K562 (cell line): ENCODE measurements around the gene RHOB. TPM values are rescaled to one million over a fixed set of nuclear protein-coding genes. Genes with fewer than 3 reads are reported as not detected.

ENCODE experiments used
- ATAC-seq: fragments of 200-7000 bp; cut with Tn5 transposase; 3 replicates; pipeline ENCODE4 v1.9.1; 2020; ENCODE audit warnings: moderate library complexity
- BruUV-seq: library from RNA; stranded (reverse); fragments of 400-500 nt; replicated peaks from 2 replicates; lab custom pipeline; 2021; lab: Mats Ljungman, UMichigan
- CTCF ChIA-PET: fragments of 300-600 bp; formaldehyde crosslinking; extraction: SDS; loops from one replicate; lab custom pipeline; 2021; ENCODE audit warnings: low intra/inter-chr PET ratio; lab: Yijun Ruan, JAX
- POLR2A ChIA-PET: fragments of 300-600, 350-650 bp; sonication (Branson Sonifier 250); formaldehyde crosslinking; extraction: SDS; loops from one replicate; lab custom pipeline; 2021; ENCODE audit warnings: antibody characterized with exemption, inconsistent platforms; lab: Yijun Ruan, JAX
- DNase-seq, 4 experiments: peaks; one replicate each; pipeline versions ENCODE4 v3.0.0 to v3.0.0-alpha.2; 2011 to 2018; ENCODE audit warnings: low spot score in 3 of 4, mixed read lengths in 3 of 4; ENCODE audit errors: extremely low read depth in 1 of 4
- FAIRE-seq: peaks from 2 replicates; lab custom pipeline; 2011; peaks lifted over from hg19 to GRCh38; lab: Jason Lieb, UNC
- H2AFZ ChIP-seq: 2 replicates; pipeline ENCODE4 v1.6.0; 2011; ENCODE audit warnings: low read depth, low read length, control low read depth, inconsistent platforms
- H3K27ac ChIP-seq: fragments of 200-600 bp; 3 replicates; pipeline ENCODE4 v1.8.0; 2011; ENCODE audit warnings: low read depth, mild to moderate bottlenecking, control low read depth, inconsistent platforms, low read length, moderate library complexity, mixed read lengths; ENCODE audit errors: extremely low read depth
- H3K27me3 ChIP-seq, 2 experiments: fragments of 300-600 bp in 1 of 2; 2 replicates in 1 of 2; 3 replicates in 1 of 2; pipeline versions ENCODE4 v1.6.0 to v1.8.0; 2011; ENCODE audit warnings: inconsistent platforms in 2 of 2, low read length in 2 of 2, mild to moderate bottlenecking in 1 of 2, mixed read lengths in 1 of 2, moderate library complexity in 1 of 2; ENCODE audit not compliant: control insufficient read depth in 2 of 2, insufficient read depth in 2 of 2
- H3K36me3 ChIP-seq: fragments of 300-600 bp; 3 replicates; pipeline ENCODE4 v1.8.0; 2011; ENCODE audit warnings: mild to moderate bottlenecking, low read length, inconsistent platforms; ENCODE audit not compliant: control insufficient read depth, insufficient read depth
- H3K4me1 ChIP-seq, 2 experiments: fragments of 200-600 bp in 1 of 2; replicated peaks in 1 of 2; 2 replicates in 1 of 2; 3 replicates in 1 of 2; pipeline versions ENCODE4 v1.5.1 to v1.8.0; 2011; ENCODE audit warnings: inconsistent platforms in 2 of 2, low read length in 2 of 2, mild to moderate bottlenecking in 1 of 2, mixed read lengths in 1 of 2, moderate library complexity in 1 of 2; ENCODE audit not compliant: control insufficient read depth in 2 of 2, insufficient read depth in 2 of 2
- H3K4me2 ChIP-seq: 2 replicates; pipeline ENCODE4 v1.6.1; 2011; ENCODE audit warnings: low read length, control low read depth, inconsistent platforms, mixed read lengths; ENCODE audit not compliant: insufficient read depth
- H3K4me3 ChIP-seq: fragments of 200-600 bp; sonication (generic), shearing (Covaris generic); 2 replicates; pipeline ENCODE4 v1.5.1; 2016; ENCODE audit warnings: control low read depth, inconsistent platforms
- H3K79me2 ChIP-seq: fragments of 200-600 bp; 3 replicates; pipeline ENCODE4 v1.8.0; 2011; ENCODE audit warnings: low read length, inconsistent platforms; ENCODE audit not compliant: control insufficient read depth, insufficient read depth
- H3K9ac ChIP-seq, 2 experiments: 2 replicates each; pipeline versions ENCODE4 v1.6.0 to v1.6.1; 2011; ENCODE audit warnings: low read depth in 2 of 2, low read length in 2 of 2, control low read depth in 1 of 2, inconsistent platforms in 1 of 2, mild to moderate bottlenecking in 1 of 2, mixed read lengths in 1 of 2; ENCODE audit not compliant: insufficient read depth in 1 of 2
- H3K9me1 ChIP-seq: one replicate; pipeline ENCODE4 v1.6.0; 2011; ENCODE audit warnings: inconsistent platforms, mild to moderate bottlenecking, low read length, moderate library complexity; ENCODE audit not compliant: control insufficient read depth, insufficient read depth
- H3K9me3 ChIP-seq: replicated peaks from 2 replicates; pipeline ENCODE4 v1.5.1; 2011; ENCODE audit warnings: low read depth, low read length, inconsistent platforms; ENCODE audit not compliant: control insufficient read depth, insufficient read depth
- H4K20me1 ChIP-seq: replicated peaks from 2 replicates; pipeline ENCODE4 v1.6.1; 2011; ENCODE audit warnings: low read length, inconsistent platforms, mixed read lengths; ENCODE audit not compliant: control insufficient read depth, insufficient read depth
- ARHGAP35 ChIP-seq: fragments of 450-650 bp; IDR thresholded peaks from 2 replicates; pipeline ENCODE4 v1.6.1; 2018; ENCODE audit not compliant: partially characterized antibody
- BMI1 ChIP-seq: fragments of 150-350 bp; IDR thresholded peaks from 2 replicates; pipeline ENCODE4 v1.6.1; 2014; ENCODE audit warnings: low read length
- CEBPG ChIP-seq, 3 experiments: fragments of 200-800 bp in 1 of 3; sonication (Bioruptor generic) in 1 of 3; sonication (generic) in 1 of 3; formaldehyde crosslinking in 1 of 3; IDR thresholded peaks in 2 of 3; conservative IDR thresholded peaks in 1 of 3; 2 replicates each; pipeline versions ENCODE4 v1.6.1 to v1.8.0; 2016 to 2022; ENCODE audit warnings: missing compliant biosample characterization in 2 of 3, missing genetic modification characterization in 2 of 3, mild to moderate bottlenecking in 1 of 3, missing genetic modification reagents in 1 of 3
- HEY1 ChIP-seq: fragments of 250-450 bp; sonication (Bioruptor Pico); IDR thresholded peaks from 2 replicates; pipeline ENCODE4 v1.5.0; 2020; ENCODE audit warnings: mild to moderate bottlenecking, moderate library complexity, borderline replicate concordance
- NFIX ChIP-seq: fragments of 250-450 bp; sonication (Bioruptor Pico); IDR thresholded peaks from 2 replicates; pipeline ENCODE4 v1.4.0; 2020; ENCODE audit warnings: low read depth, mild to moderate bottlenecking, moderate library complexity
- PYGO2 ChIP-seq: fragments of 450-650 bp; IDR thresholded peaks from 2 replicates; pipeline ENCODE4 v1.6.1; 2016; ENCODE audit warnings: mild to moderate bottlenecking, missing genetic modification characterization, moderate library complexity, missing compliant biosample characterization
- RAD21 ChIP-seq, 2 experiments: fragments of 250-450 bp in 1 of 2; fragments of 450-650 bp in 1 of 2; sonication (Bioruptor Pico) in 1 of 2; formaldehyde crosslinking in 1 of 2; IDR thresholded peaks in 1 of 2; conservative IDR thresholded peaks in 1 of 2; 2 replicates each; pipeline versions ENCODE4 v1.4.0 to v1.8.0; 2020 to 2022; ENCODE audit warnings: mild to moderate bottlenecking in 2 of 2, moderate library complexity in 1 of 2
- RB1 ChIP-seq: fragments of 450-650 bp; IDR thresholded peaks from 2 replicates; pipeline ENCODE4 v1.6.1; 2017; ENCODE audit warnings: low read depth, mild to moderate bottlenecking
- RBM15 ChIP-seq: fragments of 200-400 bp; formaldehyde crosslinking; IDR thresholded peaks from 2 replicates; pipeline ENCODE4 v1.6.1; 2018; ENCODE audit warnings: mild to moderate bottlenecking, low read length, moderate library complexity; ENCODE audit not compliant: insufficient read depth
- SREBF2 ChIP-seq: sonication (generic); formaldehyde crosslinking; IDR thresholded peaks from 2 replicates; pipeline ENCODE4 v1.4.0; 2020; ENCODE audit warnings: mild to moderate bottlenecking, missing genetic modification reagents
- ZNF134 ChIP-seq: fragments of 250-450 bp; sonication (Bioruptor Pico); conservative IDR thresholded peaks from 2 replicates; pipeline ENCODE4 v1.4.0; 2020
- ZNF253 ChIP-seq: fragments of 250-450 bp; sonication (Bioruptor Pico); conservative IDR thresholded peaks from 2 replicates; pipeline ENCODE4 v1.6.1; 2021; ENCODE audit warnings: mild to moderate bottlenecking
- ZNF384 ChIP-seq: IDR thresholded peaks from 2 replicates; pipeline ENCODE4 v1.6.1; 2012; ENCODE audit warnings: low read depth, low read length, improper control_type of control experiment
- WGBS: fragments of 100-300 bp; shearing (Covaris generic); methylation state at CpG from one replicate; pipeline ENCODE4 v1.1.6; 2016; ENCODE audit warnings: low coverage, mixed read lengths; ENCODE audit not compliant: insufficient coverage; ENCODE audit errors: missing lambda C conversion rate; 5-methylcytosine and 5-hydroxymethylcytosine counted together
- in situ Hi-C: fragments of 300-500 bp; cut with MboI; formaldehyde crosslinking; loops from 4 replicates; pipeline ENCODE4 v1.15.0; 2018; ENCODE audit warnings: inconsistent platforms, mixed read lengths
- intact Hi-C: fragments of 100-400 bp; cut with micrococcal nuclease; formaldehyde crosslinking; loops from 2 replicates; pipeline ENCODE4 v1.14.2; 2022
- polyA plus RNA-seq, 8 experiments: library from polyadenylated mRNA; depleted of rRNA in 4 of 8; stranded (reverse) in 5 of 8; unstranded in 3 of 8; fragments of >200 nt; fragmentation: Nextera tagmentation in 2 of 8; fragmentation: Illumina TruSeq in 1 of 8; extraction: Ambion mirVana in 2 of 8; extraction: Trizol in 1 of 8; gene quantifications; 2 replicates each; pipeline versions ENCODE4 v1.2.1 to v1.2.3, GENCODE V29; 2011 to 2014; ENCODE audit warnings: inconsistent platforms in 1 of 8, missing spikeins in 1 of 8
- total RNA-seq, 7 experiments: library from RNA; depleted of rRNA in 6 of 7; stranded (reverse); fragments of >200 nt in 6 of 7; fragmentation: Illumina TruSeq in 2 of 7; extraction: Trizol in 2 of 7; gene quantifications; 2 replicates each; pipeline versions ENCODE4 v1.2.1 to v1.2.3, GENCODE V29; 2011 to 2021; ENCODE audit warnings: low replicate concordance in 1 of 7
- TF ChIP-seq, protein P1 (sequence below): fragments of 250-450 bp; sonication (Bioruptor Pico); IDR thresholded peaks from 2 replicates; pipeline ENCODE4 v1.8.0; 2022; ENCODE audit warnings: moderate library complexity, mild to moderate bottlenecking, inconsistent platforms
- TF ChIP-seq, protein P2 (sequence below): sonication (generic); formaldehyde crosslinking; IDR thresholded peaks from 2 replicates; pipeline ENCODE4 v1.8.0; 2022; ENCODE audit warnings: missing genetic modification reagents, mild to moderate bottlenecking, moderate library complexity, borderline replicate concordance
- TF ChIP-seq, protein P3 (sequence below), 3 experiments: IDR thresholded peaks in 2 of 3; conservative IDR thresholded peaks in 1 of 3; 2 replicates each; pipeline ENCODE4 v1.5.1; 2011 to 2012; ENCODE audit warnings: low read length in 3 of 3, mild to moderate bottlenecking in 3 of 3, control low read depth in 2 of 3, improper control_type of control experiment in 1 of 3, inconsistent platforms in 1 of 3, low read depth in 1 of 3, mixed read lengths in 1 of 3, moderate library complexity in 1 of 3; ENCODE audit not compliant: insufficient read depth in 2 of 3

RHOB gene
- total and polyA plus RNA-seq, 9 of the 15 experiments (the other 6 are each of a cell fraction or from before 2014, with no cell fraction given), result 0.07 to 4.8 (median 1.1) TPM

DNA sequence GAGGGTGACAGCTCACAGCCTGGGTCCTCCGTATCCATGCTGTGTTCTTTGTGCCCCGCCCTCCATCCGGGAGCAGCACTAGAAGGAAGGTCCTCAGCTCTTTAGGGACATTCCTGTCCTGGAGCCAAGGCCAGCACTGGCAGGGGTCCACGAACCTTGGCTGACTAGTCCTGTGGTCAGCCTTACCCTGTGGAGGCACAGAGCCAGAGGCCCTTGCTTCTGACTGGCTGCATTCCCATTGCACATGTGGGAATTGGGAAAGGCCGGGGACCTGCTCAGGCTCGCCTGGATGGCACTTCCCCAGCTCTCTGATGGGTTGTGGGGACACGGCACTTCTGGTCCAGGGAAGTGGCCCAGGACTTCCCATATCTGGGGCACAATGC lies 24.9 kb upstream of the RHOB start (continued):
- no peak for TF ChIP-seq CEBPG (CRISPR knock-in tag; IDR thresholded peaks at IDR 0.05)
- TF ChIP-seq CEBPG (tag; conservative IDR thresholded peaks at IDR 0.05 in 1 of 2, IDR thresholded peaks at IDR 0.05 in 1 of 2), result no peak
- no peak for TF ChIP-seq NFIX (CRISPR knock-in tag)
- TF ChIP-seq BMI1, result no peak
- no peak for TF ChIP-seq PYGO2 (tag)
- no peak for TF ChIP-seq ARHGAP35
- TF ChIP-seq, protein P1, sequence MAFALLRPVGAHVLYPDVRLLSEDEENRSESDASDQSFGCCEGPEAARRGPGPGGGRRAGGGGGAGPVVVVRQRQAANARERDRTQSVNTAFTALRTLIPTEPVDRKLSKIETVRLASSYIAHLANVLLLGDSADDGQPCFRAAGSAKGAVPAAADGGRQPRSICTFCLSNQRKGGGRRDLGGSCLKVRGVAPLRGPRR (CRISPR knock-in tag), result no peak
- TF ChIP-seq ZNF134 (CRISPR knock-in tag), result no peak
- TF ChIP-seq, all 486 proteins: peak for 0

DNA sequence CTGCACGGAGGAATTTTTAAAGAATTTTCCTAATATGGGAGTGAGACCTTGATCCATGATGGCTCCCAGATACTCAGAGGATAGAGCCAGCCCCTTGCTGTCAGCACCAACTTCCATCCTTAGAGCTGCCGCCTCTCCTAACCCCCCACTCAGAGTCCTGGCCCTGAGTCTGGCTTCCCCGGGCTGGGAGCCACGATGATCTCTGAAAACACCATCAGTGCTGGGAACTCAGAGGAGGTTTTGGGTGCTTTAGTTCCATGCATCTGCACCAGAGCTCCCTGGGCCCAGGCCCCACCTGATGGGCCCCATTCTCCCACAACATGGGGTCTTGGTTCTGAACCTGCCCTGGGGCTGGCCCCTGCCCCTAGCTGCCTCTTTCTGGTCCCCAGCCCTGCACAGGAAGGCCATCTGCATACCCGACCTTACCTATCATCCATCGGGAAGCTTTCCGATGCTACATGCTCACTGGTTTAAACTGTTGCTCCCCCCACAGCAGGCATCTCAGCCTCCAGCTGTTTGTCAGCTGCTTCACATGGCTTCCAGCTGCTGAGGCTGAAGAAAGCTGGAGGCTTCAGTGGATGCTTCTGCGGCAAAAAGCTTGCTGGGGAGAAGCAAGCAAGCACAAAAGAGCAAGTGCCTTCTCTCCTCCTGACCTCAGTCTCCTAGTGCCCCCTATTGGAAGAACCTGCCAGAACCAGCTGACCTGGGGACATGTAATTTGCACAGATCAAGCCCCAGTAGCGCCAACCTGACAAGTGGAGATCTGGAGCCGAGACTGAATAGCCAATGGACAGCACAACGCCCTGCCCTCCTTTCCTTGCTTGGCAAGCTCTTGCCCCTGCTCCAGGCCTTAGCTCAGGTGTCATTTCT lies 24.2 kb upstream of the RHOB start:
- in situ Hi-C loops (no loop called here), intact Hi-C loops (loop anchor here (5.0 to 10.0 kb wide), 2 partner anchors 180 to 318 kb away; no protein-coding TSS in a partner anchor)
- Histone ChIP-seq H3K36me3 (no peaks in the 10 kb centered on the region), H3K27me3 (peaks cover 0 to 18% of the 10 kb centered on the region in 2 experiments; a peak in 2 of 5 replicates), H3K4me3 (no peak overlapping the region), H3K27ac (no peak overlapping the region), H2AFZ (peak overlapping the region; percentile 35; the same call in 1 of the 2 replicates), H3K4me2 (no peak overlapping the region), H3K9me1 (no peaks in the 10 kb centered on the region), H3K4me1 (peaks cover 6 to 12% of the 10 kb centered on the region in 2 experiments), H3K79me2 (no peaks in the 10 kb centered on the region), H3K9ac (peak overlapping the region in 1 of 2 experiments; percentile 6; a peak in 1 of 4 replicates), H4K20me1 (no peaks in the 10 kb centered on the region), H3K9me3 (no peaks in the 10 kb centered on the region)
- ChIA-PET CTCF (no interaction called here), POLR2A (interaction anchor here (0.6 to 0.9 kb wide), 3 partner anchors 12 to 839 kb away, joined by 3 to 4 read pairs (median 4); no protein-coding TSS in a partner anchor)
- peak; percentile 35 to 49 (median 40) for DNase-seq
- WGBS, result 27% methylated on average over 11 of the region's 11 CpGs
- peak; percentile 72 for FAIRE-seq
- no TSS peak for BruUV-seq
- ATAC-seq, result peak; percentile 74
- TF ChIP-seq ZNF384, result no peak
- TF ChIP-seq RBM15, result no peak
- TF ChIP-seq, protein P2, sequence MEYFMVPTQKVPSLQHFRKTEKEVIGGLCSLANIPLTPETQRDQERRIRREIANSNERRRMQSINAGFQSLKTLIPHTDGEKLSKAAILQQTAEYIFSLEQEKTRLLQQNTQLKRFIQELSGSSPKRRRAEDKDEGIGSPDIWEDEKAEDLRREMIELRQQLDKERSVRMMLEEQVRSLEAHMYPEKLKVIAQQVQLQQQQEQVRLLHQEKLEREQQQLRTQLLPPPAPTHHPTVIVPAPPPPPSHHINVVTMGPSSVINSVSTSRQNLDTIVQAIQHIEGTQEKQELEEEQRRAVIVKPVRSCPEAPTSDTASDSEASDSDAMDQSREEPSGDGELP (CRISPR knock-in tag), result peak; percentile 68; the same call in 1 of the 2 replicates
- TF ChIP-seq RB1, result no peak
- no peak for TF ChIP-seq HEY1
- TF ChIP-seq, protein P3, sequence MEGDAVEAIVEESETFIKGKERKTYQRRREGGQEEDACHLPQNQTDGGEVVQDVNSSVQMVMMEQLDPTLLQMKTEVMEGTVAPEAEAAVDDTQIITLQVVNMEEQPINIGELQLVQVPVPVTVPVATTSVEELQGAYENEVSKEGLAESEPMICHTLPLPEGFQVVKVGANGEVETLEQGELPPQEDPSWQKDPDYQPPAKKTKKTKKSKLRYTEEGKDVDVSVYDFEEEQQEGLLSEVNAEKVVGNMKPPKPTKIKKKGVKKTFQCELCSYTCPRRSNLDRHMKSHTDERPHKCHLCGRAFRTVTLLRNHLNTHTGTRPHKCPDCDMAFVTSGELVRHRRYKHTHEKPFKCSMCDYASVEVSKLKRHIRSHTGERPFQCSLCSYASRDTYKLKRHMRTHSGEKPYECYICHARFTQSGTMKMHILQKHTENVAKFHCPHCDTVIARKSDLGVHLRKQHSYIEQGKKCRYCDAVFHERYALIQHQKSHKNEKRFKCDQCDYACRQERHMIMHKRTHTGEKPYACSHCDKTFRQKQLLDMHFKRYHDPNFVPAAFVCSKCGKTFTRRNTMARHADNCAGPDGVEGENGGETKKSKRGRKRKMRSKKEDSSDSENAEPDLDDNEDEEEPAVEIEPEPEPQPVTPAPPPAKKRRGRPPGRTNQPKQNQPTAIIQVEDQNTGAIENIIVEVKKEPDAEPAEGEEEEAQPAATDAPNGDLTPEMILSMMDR (IDR thresholded peaks at IDR 0.05 in 2 of 3, conservative IDR thresholded peaks at IDR 0.05 in 1 of 3; ENCODE audit: insufficient read depth in 2 of 3, low read depth in 1 of 3, low read length in 3 of 3), result peak; percentile 43 to 65 (median 46); a peak in 5 of 6 replicates
- TF ChIP-seq ZNF253 (CRISPR knock-in tag), result no peak
- TF ChIP-seq SREBF2 (CRISPR knock-in tag), result no peak
- TF ChIP-seq RAD21 (CRISPR knock-in tag; conservative IDR thresholded peaks at IDR 0.05 in 1 of 2, IDR thresholded peaks at IDR 0.05 in 1 of 2), result peak; percentile 35 to 58
